Measurements from ENCODE around the gene TWF2. TPM values are rescaled to one million over a fixed set of nuclear protein-coding genes. Genes with fewer than 3 reads are reported as not detected.

Gene TWF2
- polyA plus RNA-seq, 3 donors = 141 to 199 (median 176) TPM

- Histone ChIP-seq H3K79me2 (ENCODE audit: insufficient read depth, low read length) (peaks cover 18% of the 10 kb centered on the region), H4K20me1 (ENCODE audit: insufficient read depth, low read length) (peaks cover 10% of the 10 kb centered on the region), H3K27me3 (ENCODE audit: control insufficient read depth in 2 of 2, insufficient read depth in 2 of 2, low read length in 2 of 2) (no peaks in the 10 kb centered on the region), H3K4me1 (ENCODE audit: control insufficient read depth in 1 of 2, insufficient read depth in 2 of 2, low read length in 2 of 2) (peaks cover 51 to 56% of the 10 kb centered on the region in 2 donors), H2AFZ (ENCODE audit: insufficient read depth, low read depth, low read length, poor library complexity, severe bottlenecking) (no peak overlapping the region), H3K9me3 (replicated peaks in 1 of 2; ENCODE audit: control insufficient read depth in 1 of 2, insufficient read depth in 1 of 2, low read length in 2 of 2) (no peaks in the 10 kb centered on the region), H3K27ac (ENCODE audit: low read depth in 1 of 2, low read length in 2 of 2) (no peak overlapping the region), H3K4me3 (replicated peaks in 1 of 3; ENCODE audit: low read depth in 2 of 3, low read length in 3 of 3) (no peak overlapping the region), H3K36me3 (replicated peaks in 1 of 2; ENCODE audit: control insufficient read depth in 1 of 2, insufficient read depth in 2 of 2, low read length in 2 of 2) (no peaks in the 10 kb centered on the region), H3K4me2 (replicated peaks; ENCODE audit: extremely low read depth, low read length, poor library complexity, severe bottlenecking) (no peak overlapping the region), H3K9ac (ENCODE audit: insufficient read depth, low read length, poor library complexity, severe bottlenecking) (no peak overlapping the region)
- no peak for TF ChIP-seq CTCF (IDR thresholded peaks at IDR 0.05)
- peak overlapping the region in 2 of 7 donors; percentile 37 to 66 for H3K27ac Mint-ChIP-seq
- intact Hi-C loops (cut with micrococcal nuclease) = loop anchor here (5.0 kb wide), 2 partner anchors 42 to 132 kb away; partner anchors contain the start of gene POC1A (in 1 of the 2)
- no peak for DNase-seq
- no peaks in the 10 kb centered on the region for H3K9me3 Mint-ChIP-seq
- H3K36me3 Mint-ChIP-seq = peaks cover 6 to 8% of the 10 kb centered on the region in 2 donors
- H3K4me3 Mint-ChIP-seq = no peak overlapping the region
- WGBS (ENCODE audit: insufficient coverage) = 94% methylated on average over 6 of the region's 14 CpGs
- peaks cover 52% of the 10 kb centered on the region for H3K4me1 Mint-ChIP-seq
- H3K27me3 Mint-ChIP-seq (ENCODE audit: low read depth in 3 of 3) = peaks cover 0 to 4% (median 0%) of the 10 kb centered on the region in 3 donors
Observed at GRCh38 chr3:52194485-52195290, 44.3 kb downstream of the TWF2 start.

- Histone ChIP-seq H3K9me3 (replicated peaks in 1 of 2; ENCODE audit: control insufficient read depth in 1 of 2, insufficient read depth in 1 of 2, low read length in 2 of 2) (no peaks in the 10 kb centered on the region), H3K4me3 (replicated peaks in 1 of 3; ENCODE audit: low read depth in 2 of 3, low read length in 3 of 3) (no peak overlapping the region), H3K27me3 (ENCODE audit: control insufficient read depth in 2 of 2, insufficient read depth in 2 of 2, low read length in 2 of 2) (no peaks in the 10 kb centered on the region), H3K36me3 (replicated peaks in 1 of 2; ENCODE audit: control insufficient read depth in 1 of 2, insufficient read depth in 2 of 2, low read length in 2 of 2) (no peaks in the 10 kb centered on the region), H3K4me1 (ENCODE audit: control insufficient read depth in 1 of 2, insufficient read depth in 2 of 2, low read length in 2 of 2) (peaks cover 55 to 57% of the 10 kb centered on the region in 2 donors), H3K9ac (ENCODE audit: insufficient read depth, low read length, poor library complexity, severe bottlenecking) (no peak overlapping the region), H3K79me2 (ENCODE audit: insufficient read depth, low read length) (peaks cover 2% of the 10 kb centered on the region), H4K20me1 (ENCODE audit: insufficient read depth, low read length) (no peaks in the 10 kb centered on the region), H2AFZ (ENCODE audit: insufficient read depth, low read depth, low read length, poor library complexity, severe bottlenecking) (no peak overlapping the region), H3K27ac (ENCODE audit: low read depth in 1 of 2, low read length in 2 of 2) (no peak overlapping the region), H3K4me2 (replicated peaks; ENCODE audit: extremely low read depth, low read length, poor library complexity, severe bottlenecking) (no peak overlapping the region)
- no peak overlapping the region for H3K4me3 Mint-ChIP-seq
- intact Hi-C loops (cut with micrococcal nuclease) = no loop called here
- WGBS (ENCODE audit: insufficient coverage) = 82% methylated on average over 8 of the region's 18 CpGs
- peaks cover 0 to 4% (median 0%) of the 10 kb centered on the region in 3 donors for H3K27me3 Mint-ChIP-seq (ENCODE audit: low read depth in 3 of 3)
- H3K27ac Mint-ChIP-seq = no peak overlapping the region
- H3K9me3 Mint-ChIP-seq = no peaks in the 10 kb centered on the region
- H3K4me1 Mint-ChIP-seq = peaks cover 57% of the 10 kb centered on the region
- TF ChIP-seq CTCF (IDR thresholded peaks at IDR 0.05) = no peak
- no peak for DNase-seq
- peaks cover 0 to 1% of the 10 kb centered on the region in 2 donors for H3K36me3 Mint-ChIP-seq
Observed at GRCh38 chr3:52193065-52193464, 45.9 kb downstream of the TWF2 start.

All from CD14-positive monocyte (primary cell).